OCI-LY7 (cell line): ENCODE measurements around the gene DCC.

ENCODE experiments used
- EZH2phosphoT487 ChIP-seq: fragments of 200-600 bp; sonication (generic); IDR thresholded peaks from 2 replicates; pipeline ENCODE4 v1.6.1; 2018; ENCODE audit warnings: low read depth, borderline replicate concordance, mild to moderate bottlenecking, mixed run types, antibody characterized with exemption, low read length, moderate library complexity, mixed read lengths
- TF ChIP-seq, protein P1 (sequence below): fragments of 200-600 bp; sonication (generic); conservative IDR thresholded peaks from 2 replicates; pipeline ENCODE4 v1.5.1; 2014; ENCODE audit warnings: mild to moderate bottlenecking, antibody characterized with exemption, low read length, moderate library complexity, mixed read lengths

DNA sequence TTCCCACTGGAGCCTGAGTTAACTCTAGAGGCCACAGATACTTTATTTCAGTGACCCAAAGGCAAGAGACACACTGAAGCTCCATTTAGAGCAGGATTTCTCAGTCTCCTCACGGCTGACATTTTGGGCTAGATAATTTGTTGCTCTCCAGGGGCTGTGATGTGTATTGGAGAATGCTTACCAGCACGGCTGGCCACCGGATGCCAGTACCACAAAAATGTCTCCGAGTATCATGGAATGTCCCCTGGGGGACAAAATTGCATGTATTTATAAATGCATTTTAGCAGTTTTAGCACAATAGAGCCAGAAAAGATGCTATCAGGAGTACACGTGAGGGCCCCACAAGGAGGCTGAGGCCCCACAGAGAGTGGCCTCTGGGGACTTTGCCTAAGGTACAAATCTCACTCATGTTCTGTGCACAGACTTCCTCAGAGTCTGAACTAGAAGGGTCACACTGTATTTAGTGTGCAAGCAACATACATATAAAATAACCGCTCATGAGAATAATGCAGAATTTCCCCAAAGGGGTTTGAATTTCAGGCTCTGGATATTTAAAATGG is 20.5 kb upstream of the DCC start:
- TF ChIP-seq, protein P1, sequence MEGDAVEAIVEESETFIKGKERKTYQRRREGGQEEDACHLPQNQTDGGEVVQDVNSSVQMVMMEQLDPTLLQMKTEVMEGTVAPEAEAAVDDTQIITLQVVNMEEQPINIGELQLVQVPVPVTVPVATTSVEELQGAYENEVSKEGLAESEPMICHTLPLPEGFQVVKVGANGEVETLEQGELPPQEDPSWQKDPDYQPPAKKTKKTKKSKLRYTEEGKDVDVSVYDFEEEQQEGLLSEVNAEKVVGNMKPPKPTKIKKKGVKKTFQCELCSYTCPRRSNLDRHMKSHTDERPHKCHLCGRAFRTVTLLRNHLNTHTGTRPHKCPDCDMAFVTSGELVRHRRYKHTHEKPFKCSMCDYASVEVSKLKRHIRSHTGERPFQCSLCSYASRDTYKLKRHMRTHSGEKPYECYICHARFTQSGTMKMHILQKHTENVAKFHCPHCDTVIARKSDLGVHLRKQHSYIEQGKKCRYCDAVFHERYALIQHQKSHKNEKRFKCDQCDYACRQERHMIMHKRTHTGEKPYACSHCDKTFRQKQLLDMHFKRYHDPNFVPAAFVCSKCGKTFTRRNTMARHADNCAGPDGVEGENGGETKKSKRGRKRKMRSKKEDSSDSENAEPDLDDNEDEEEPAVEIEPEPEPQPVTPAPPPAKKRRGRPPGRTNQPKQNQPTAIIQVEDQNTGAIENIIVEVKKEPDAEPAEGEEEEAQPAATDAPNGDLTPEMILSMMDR, result no peak
- TF ChIP-seq EZH2phosphoT487, result no peak
